ENCODE data around the gene TFAP2B.

The TFAP2B gene

DNA sequence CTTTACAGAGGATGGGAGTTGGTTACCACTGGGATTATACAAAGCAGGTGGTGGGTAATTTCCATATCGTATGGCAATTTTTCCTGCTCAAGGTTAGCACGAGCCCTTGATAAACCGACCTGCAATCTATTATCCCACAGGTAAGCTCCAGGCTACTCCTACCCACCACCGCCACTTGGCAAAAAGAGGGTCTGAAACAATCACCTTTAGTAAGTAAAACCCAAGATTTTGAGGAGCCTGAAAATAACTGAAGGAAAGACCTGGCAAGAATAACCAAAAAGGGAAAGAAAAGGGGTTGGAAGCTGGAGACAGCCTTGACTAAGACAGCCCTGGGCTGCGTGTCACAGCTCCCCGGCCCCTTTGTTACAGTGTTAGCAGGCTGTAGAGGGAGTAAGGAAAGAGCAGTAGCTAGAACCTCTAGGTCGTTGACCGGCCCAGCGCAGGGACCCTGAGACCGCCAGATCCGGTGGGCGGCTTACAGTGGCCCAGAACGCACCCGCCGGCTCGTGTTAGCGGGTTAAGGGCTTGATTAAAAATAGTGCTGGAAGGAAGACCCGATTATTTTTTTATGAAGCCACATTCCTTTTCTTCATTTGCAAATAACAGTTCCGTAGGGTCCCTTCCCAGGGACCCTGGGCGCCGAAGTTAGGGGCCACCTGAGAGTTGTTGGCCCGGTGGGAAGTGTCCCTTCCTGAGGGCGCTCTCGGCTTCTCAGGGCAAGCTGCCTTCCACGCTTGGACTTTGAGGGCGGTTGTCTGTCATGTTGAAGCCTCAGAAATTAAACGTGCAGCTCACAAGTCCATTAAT is 30.5 kb downstream of the TFAP2B start:
- no peak for TF ChIP-seq POLR2AphosphoS5 (IDR thresholded peaks at IDR 0.05; ENCODE audit: low read depth, low read length)
- TF ChIP-seq FOXP2 (optimal IDR thresholded peaks at IDR 0.05; ENCODE audit: borderline replicate concordance, extremely low read depth, extremely low read length, insufficient read depth) = no peak

- no peak for TF ChIP-seq POLR2AphosphoS5 (IDR thresholded peaks at IDR 0.05; ENCODE audit: low read depth, low read length)
- no peak for TF ChIP-seq FOXP2 (optimal IDR thresholded peaks at IDR 0.05; ENCODE audit: borderline replicate concordance, extremely low read depth, extremely low read length, insufficient read depth)
- no peak for TF ChIP-seq REST (IDR thresholded peaks at IDR 0.05; ENCODE audit: insufficient read depth in 1 of 2, low read depth in 2 of 2, low read length in 2 of 2)
- TF ChIP-seq SIN3A (IDR thresholded peaks at IDR 0.05; ENCODE audit: borderline replicate concordance, insufficient read depth, low read length) = no peak
- no peak for TF ChIP-seq TAF1 (IDR thresholded peaks at IDR 0.05; ENCODE audit: borderline replicate concordance, insufficient read depth, low read length)
These were observed 31.1 kb downstream of the TFAP2B start for GRCh38 chr6:50849796-50850180.

- TF ChIP-seq SIN3A (IDR thresholded peaks at IDR 0.05; ENCODE audit: borderline replicate concordance, insufficient read depth, low read length) (no peak), POLR2AphosphoS5 (IDR thresholded peaks at IDR 0.05; ENCODE audit: low read depth, low read length) (no peak), TAF1 (IDR thresholded peaks at IDR 0.05; ENCODE audit: borderline replicate concordance, insufficient read depth, low read length) (no peak), FOXP2 (optimal IDR thresholded peaks at IDR 0.05; ENCODE audit: borderline replicate concordance, extremely low read depth, extremely low read length, insufficient read depth) (no peak), REST (IDR thresholded peaks at IDR 0.05; ENCODE audit: insufficient read depth in 1 of 2, low read depth in 2 of 2, low read length in 2 of 2) (no peak)
These were observed 31.8 kb downstream of the TFAP2B start for GRCh38 chr6:50850223-50851048.

GRCh38 chr6:50851049-50851845 is 32.6 kb downstream of the TFAP2B start:
- TF ChIP-seq TAF1 (IDR thresholded peaks at IDR 0.05; ENCODE audit: borderline replicate concordance, insufficient read depth, low read length) = no peak
- no peak for TF ChIP-seq FOXP2 (optimal IDR thresholded peaks at IDR 0.05; ENCODE audit: borderline replicate concordance, extremely low read depth, extremely low read length, insufficient read depth)
- TF ChIP-seq REST (IDR thresholded peaks at IDR 0.05; ENCODE audit: insufficient read depth in 1 of 2, low read depth in 2 of 2, low read length in 2 of 2) = no peak
- no peak for TF ChIP-seq SIN3A (IDR thresholded peaks at IDR 0.05; ENCODE audit: borderline replicate concordance, insufficient read depth, low read length)
- no peak for TF ChIP-seq POLR2AphosphoS5 (IDR thresholded peaks at IDR 0.05; ENCODE audit: low read depth, low read length)

DNA sequence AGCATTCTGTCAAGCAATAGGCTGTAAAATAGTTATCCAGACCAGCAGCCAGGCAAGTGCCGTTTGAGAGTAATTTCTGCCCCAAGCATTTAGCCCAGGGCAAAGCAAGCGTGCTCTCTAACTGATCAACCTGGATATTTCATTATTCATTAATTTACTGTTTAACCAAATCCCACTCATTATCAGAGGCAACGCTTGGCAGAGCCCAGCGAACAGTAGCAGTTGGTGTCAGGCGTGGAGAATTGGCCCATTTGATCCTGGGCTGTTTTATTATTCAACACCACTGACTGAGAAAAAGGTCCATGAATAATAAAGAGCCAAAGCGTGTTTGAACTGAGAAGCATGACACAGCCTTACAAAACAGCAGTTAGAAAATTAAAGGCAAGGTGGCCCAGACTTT is 35.3 kb downstream of the TFAP2B start:
- TF ChIP-seq REST (IDR thresholded peaks at IDR 0.05; ENCODE audit: insufficient read depth in 1 of 2, low read depth in 2 of 2, low read length in 2 of 2) = no peak
- no peak for TF ChIP-seq POLR2AphosphoS5 (IDR thresholded peaks at IDR 0.05; ENCODE audit: low read depth, low read length)
- no peak for TF ChIP-seq SIN3A (IDR thresholded peaks at IDR 0.05; ENCODE audit: borderline replicate concordance, insufficient read depth, low read length)
- no peak for TF ChIP-seq TAF1 (IDR thresholded peaks at IDR 0.05; ENCODE audit: borderline replicate concordance, insufficient read depth, low read length)
- no peak for TF ChIP-seq FOXP2 (optimal IDR thresholded peaks at IDR 0.05; ENCODE audit: borderline replicate concordance, extremely low read depth, extremely low read length, insufficient read depth)

All from PFSK-1 (cell line).